Measurements from ENCODE around the gene FXYD6. TPM values are rescaled to one million over a fixed set of nuclear protein-coding genes. Genes with fewer than 3 reads are reported as not detected.

Gene FXYD6
- total RNA-seq, 1 experiment from 2014 or later = 32.8 TPM

- no peak for DNase-seq
- Histone ChIP-seq H3K4me3 (ENCODE audit: insufficient read depth, low read depth, low read length) (no peak overlapping the region), H3K36me3 (replicated peaks; ENCODE audit: control insufficient read depth, insufficient read depth, low read length) (no peaks in the 10 kb centered on the region; the same call in none of the 2 replicates)
Observed at GRCh38 chr11:117842131-117842941, 34.1 kb downstream of the FXYD6 start.

GRCh38 chr11:117841551-117842031 is 34.9 kb downstream of the FXYD6 start:
- Histone ChIP-seq H3K4me3 (ENCODE audit: insufficient read depth, low read depth, low read length) (no peak overlapping the region), H3K27me3 (ENCODE audit: control insufficient read depth, insufficient read depth, low read length) (no peaks in the 10 kb centered on the region), H3K36me3 (replicated peaks; ENCODE audit: control insufficient read depth, insufficient read depth, low read length) (no peaks in the 10 kb centered on the region; the same call in none of the 2 replicates)
- DNase-seq = no peak

More at GRCh38 chr11:117842131-117842941, 34.1 kb downstream of the FXYD6 start:
- no peaks in the 10 kb centered on the region for H3K27me3 ChIP-seq (ENCODE audit: control insufficient read depth, insufficient read depth, low read length)

- H3K36me3 ChIP-seq (replicated peaks; ENCODE audit: control insufficient read depth, insufficient read depth, low read length) = no peaks in the 10 kb centered on the region; the same call in none of the 2 replicates
- no peak for DNase-seq
Observed at GRCh38 chr11:117840881-117841550, 35.4 kb downstream of the FXYD6 start.

GRCh38 chr11:117839936-117840813 is 36.3 kb downstream of the FXYD6 start:
- no peaks in the 10 kb centered on the region; the same call in none of the 2 replicates for H3K36me3 ChIP-seq (replicated peaks; ENCODE audit: control insufficient read depth, insufficient read depth, low read length)
- no peak for DNase-seq

More at GRCh38 chr11:117840881-117841550, 35.4 kb downstream of the FXYD6 start:
- no peak overlapping the region for H3K4me3 ChIP-seq (ENCODE audit: insufficient read depth, low read depth, low read length)
- no peaks in the 10 kb centered on the region for H3K27me3 ChIP-seq (ENCODE audit: control insufficient read depth, insufficient read depth, low read length)

GRCh38 chr11:117839380-117839881 is 37.0 kb downstream of the FXYD6 start:
- H3K36me3 ChIP-seq (replicated peaks; ENCODE audit: control insufficient read depth, insufficient read depth, low read length) = no peaks in the 10 kb centered on the region; the same call in none of the 2 replicates
- DNase-seq = no peak
- H3K4me3 ChIP-seq (ENCODE audit: insufficient read depth, low read depth, low read length) = no peak overlapping the region
- H3K27me3 ChIP-seq (ENCODE audit: control insufficient read depth, insufficient read depth, low read length) = no peaks in the 10 kb centered on the region

More at GRCh38 chr11:117839936-117840813, 36.3 kb downstream of the FXYD6 start:
- Histone ChIP-seq H3K27me3 (ENCODE audit: control insufficient read depth, insufficient read depth, low read length) (no peaks in the 10 kb centered on the region), H3K4me3 (ENCODE audit: insufficient read depth, low read depth, low read length) (no peak overlapping the region)

GRCh38 chr11:117838901-117839300 is 37.6 kb downstream of the FXYD6 start:
- DNase-seq = no peak
- H3K27me3 ChIP-seq (ENCODE audit: control insufficient read depth, insufficient read depth, low read length) = no peaks in the 10 kb centered on the region
- H3K4me3 ChIP-seq (ENCODE audit: insufficient read depth, low read depth, low read length) = no peak overlapping the region
- no peaks in the 10 kb centered on the region; the same call in none of the 2 replicates for H3K36me3 ChIP-seq (replicated peaks; ENCODE audit: control insufficient read depth, insufficient read depth, low read length)

GRCh38 chr11:117837791-117838190 is 38.7 kb downstream of the FXYD6 start:
- Histone ChIP-seq H3K36me3 (replicated peaks; ENCODE audit: control insufficient read depth, insufficient read depth, low read length) (no peaks in the 10 kb centered on the region; the same call in none of the 2 replicates), H3K27me3 (ENCODE audit: control insufficient read depth, insufficient read depth, low read length) (no peaks in the 10 kb centered on the region), H3K4me3 (ENCODE audit: insufficient read depth, low read depth, low read length) (no peak overlapping the region)
- no peak for DNase-seq

GRCh38 chr11:117837070-117837776 is 39.2 kb downstream of the FXYD6 start:
- Histone ChIP-seq H3K36me3 (replicated peaks; ENCODE audit: control insufficient read depth, insufficient read depth, low read length) (no peaks in the 10 kb centered on the region; the same call in none of the 2 replicates), H3K27me3 (ENCODE audit: control insufficient read depth, insufficient read depth, low read length) (no peaks in the 10 kb centered on the region), H3K4me3 (ENCODE audit: insufficient read depth, low read depth, low read length) (no peak overlapping the region)
- DNase-seq = no peak

GRCh38 chr11:117836077-117836960 is 40.1 kb downstream of the FXYD6 start:
- no peak for DNase-seq
- Histone ChIP-seq H3K4me3 (ENCODE audit: insufficient read depth, low read depth, low read length) (no peak overlapping the region), H3K27me3 (ENCODE audit: control insufficient read depth, insufficient read depth, low read length) (no peaks in the 10 kb centered on the region), H3K36me3 (replicated peaks; ENCODE audit: control insufficient read depth, insufficient read depth, low read length) (no peaks in the 10 kb centered on the region; the same call in none of the 2 replicates)

GRCh38 chr11:117835576-117835975 is 40.9 kb downstream of the FXYD6 start:
- Histone ChIP-seq H3K36me3 (replicated peaks; ENCODE audit: control insufficient read depth, insufficient read depth, low read length) (no peaks in the 10 kb centered on the region; the same call in none of the 2 replicates), H3K4me3 (ENCODE audit: insufficient read depth, low read depth, low read length) (no peak overlapping the region), H3K27me3 (ENCODE audit: control insufficient read depth, insufficient read depth, low read length) (no peaks in the 10 kb centered on the region)
- no peak for DNase-seq

- Histone ChIP-seq H3K27me3 (ENCODE audit: control insufficient read depth, insufficient read depth, low read length) (no peaks in the 10 kb centered on the region), H3K4me3 (ENCODE audit: insufficient read depth, low read depth, low read length) (no peak overlapping the region), H3K36me3 (replicated peaks; ENCODE audit: control insufficient read depth, insufficient read depth, low read length) (no peaks in the 10 kb centered on the region; the same call in none of the 2 replicates)
- no peak for DNase-seq
Observed at GRCh38 chr11:117834838-117835443, 41.5 kb downstream of the FXYD6 start.

GRCh38 chr11:117834068-117834810 is 42.2 kb downstream of the FXYD6 start:
- Histone ChIP-seq H3K4me3 (ENCODE audit: insufficient read depth, low read depth, low read length) (no peak overlapping the region), H3K27me3 (ENCODE audit: control insufficient read depth, insufficient read depth, low read length) (no peaks in the 10 kb centered on the region), H3K36me3 (replicated peaks; ENCODE audit: control insufficient read depth, insufficient read depth, low read length) (no peaks in the 10 kb centered on the region; the same call in 1 of the 2 replicates)
- peak; percentile 18 for DNase-seq

All from H7 (cell line).